Measurements from ENCODE around the gene CHRNA4.

The CHRNA4 gene

DNA sequence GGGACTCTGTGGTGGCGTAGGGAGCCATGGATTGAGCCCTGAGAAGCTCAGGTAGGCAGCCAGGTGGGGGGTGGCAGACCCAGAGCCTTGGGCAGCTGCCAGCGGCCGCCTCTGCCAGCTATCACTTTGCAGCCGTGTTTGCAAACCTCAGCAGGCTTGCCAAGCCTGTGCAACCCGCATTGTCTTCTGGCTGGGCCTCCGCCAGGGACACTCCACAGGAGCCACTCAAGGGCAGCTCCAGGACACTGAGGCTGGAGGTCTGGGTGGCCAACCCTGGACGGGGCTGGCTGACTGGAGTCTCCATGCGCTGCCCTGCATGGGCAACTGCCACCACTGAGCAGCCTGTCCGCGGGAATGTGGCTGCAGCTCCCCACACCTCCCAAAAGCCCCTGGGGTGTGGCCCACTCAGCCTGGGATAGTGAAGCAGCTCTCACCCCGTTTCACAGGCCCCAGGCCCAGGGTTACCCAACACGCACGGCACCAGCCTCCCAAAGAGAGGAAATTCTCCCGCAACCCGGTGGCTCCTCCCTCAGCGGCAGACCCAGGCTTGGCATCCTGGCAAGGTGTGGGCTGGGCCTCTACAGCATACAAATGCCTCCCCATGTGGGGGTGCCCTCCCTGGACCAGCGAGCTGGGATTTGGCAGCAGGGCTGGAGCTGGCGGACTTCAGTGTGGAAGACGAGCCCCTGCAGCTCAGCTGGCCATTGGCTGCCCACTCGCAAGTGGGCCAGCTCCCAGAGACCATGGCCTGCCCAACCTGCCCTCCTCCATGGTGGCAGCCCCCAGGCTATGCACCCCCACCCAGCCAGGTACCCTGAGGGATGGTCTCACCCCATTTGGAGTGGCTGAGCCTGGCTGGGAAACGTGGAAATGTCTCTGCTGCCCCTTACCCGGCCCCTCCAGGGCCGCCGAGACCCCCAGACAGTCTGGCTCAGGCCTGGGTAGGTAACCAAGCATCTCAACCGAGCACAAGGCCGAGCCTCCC is 2.9 kb downstream of the CHRNA4 start:
- Histone ChIP-seq H3K9ac (ENCODE audit: low read length) (no peak overlapping the region), H3K36me3 (ENCODE audit: insufficient read depth, low read length) (no peaks in the 10 kb centered on the region), H3K27ac (ENCODE audit: low read depth, low read length) (no peak overlapping the region), H3K4me1 (ENCODE audit: insufficient read depth, low read length) (no peaks in the 10 kb centered on the region), H3K27me3 (ENCODE audit: control insufficient read depth in 1 of 2, insufficient read depth in 2 of 2, low read length in 2 of 2) (peaks cover 0 to 46% of the 10 kb centered on the region in 2 donors), H3K4me3 (ENCODE audit: low read depth in 1 of 2, low read length in 2 of 2) (no peak overlapping the region), H3K9me3 (ENCODE audit: low read length) (no peaks in the 10 kb centered on the region)

- no peaks in the 10 kb centered on the region for H3K4me1 ChIP-seq (ENCODE audit: insufficient read depth, low read length)
- H3K27me3 ChIP-seq (ENCODE audit: control insufficient read depth in 1 of 2, insufficient read depth in 2 of 2, low read length in 2 of 2), result peaks cover 0 to 56% of the 10 kb centered on the region in 2 donors
- H3K36me3 ChIP-seq (ENCODE audit: insufficient read depth, low read length), result no peaks in the 10 kb centered on the region
- no peaks in the 10 kb centered on the region for H3K9me3 ChIP-seq (ENCODE audit: low read length)
- no peak overlapping the region for H3K4me3 ChIP-seq (ENCODE audit: low read depth in 1 of 2, low read length in 2 of 2)
- H3K9ac ChIP-seq (ENCODE audit: low read length), result no peak overlapping the region
- H3K27ac ChIP-seq (ENCODE audit: low read depth, low read length), result no peak overlapping the region
Measured at GRCh38 chr20:63356931-63357879, 3.9 kb downstream of the CHRNA4 start.

GRCh38 chr20:63356511-63356910 is 4.6 kb downstream of the CHRNA4 start:
- Histone ChIP-seq H3K27ac (ENCODE audit: low read depth, low read length) (no peak overlapping the region), H3K9ac (ENCODE audit: low read length) (no peak overlapping the region), H3K4me1 (ENCODE audit: insufficient read depth, low read length) (no peaks in the 10 kb centered on the region), H3K9me3 (ENCODE audit: low read length) (no peaks in the 10 kb centered on the region), H3K27me3 (ENCODE audit: control insufficient read depth in 1 of 2, insufficient read depth in 2 of 2, low read length in 2 of 2) (peaks cover 0 to 54% of the 10 kb centered on the region in 2 donors), H3K4me3 (ENCODE audit: low read depth in 1 of 2, low read length in 2 of 2) (no peak overlapping the region), H3K36me3 (ENCODE audit: insufficient read depth, low read length) (no peaks in the 10 kb centered on the region)

DNA sequence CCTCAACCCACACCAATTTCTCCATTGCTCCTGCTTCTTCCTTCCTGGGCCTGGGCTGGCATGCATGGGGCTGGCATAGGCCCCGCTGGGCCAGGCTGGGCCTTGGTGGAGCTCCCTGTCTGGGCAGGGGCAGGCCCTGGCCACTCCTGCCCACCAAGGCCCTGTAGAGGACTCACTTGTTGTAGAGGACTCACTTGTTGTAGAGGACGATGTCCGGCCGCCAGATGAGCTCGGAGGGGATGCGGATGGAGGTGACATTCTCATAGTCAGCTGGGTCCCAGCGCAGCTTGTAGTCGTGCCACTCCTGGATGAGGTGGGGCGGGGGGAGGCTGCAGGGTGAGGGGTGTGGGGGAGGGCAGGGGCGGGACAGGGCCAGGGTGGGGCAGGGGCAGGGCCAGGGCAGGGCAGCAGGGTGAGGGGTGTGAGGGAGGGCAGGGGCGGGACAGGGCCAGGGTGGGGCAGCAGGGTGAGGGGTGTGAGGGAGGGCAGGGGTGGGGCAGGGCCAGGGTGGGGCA is 5.3 kb downstream of the CHRNA4 start:
- Histone ChIP-seq H3K9me3 (ENCODE audit: low read length) (no peaks in the 10 kb centered on the region), H3K27me3 (ENCODE audit: control insufficient read depth in 1 of 2, insufficient read depth in 2 of 2, low read length in 2 of 2) (peaks cover 0 to 51% of the 10 kb centered on the region in 2 donors), H3K4me1 (ENCODE audit: insufficient read depth, low read length) (no peaks in the 10 kb centered on the region), H3K36me3 (ENCODE audit: insufficient read depth, low read length) (no peaks in the 10 kb centered on the region), H3K27ac (ENCODE audit: low read depth, low read length) (no peak overlapping the region), H3K9ac (ENCODE audit: low read length) (no peak overlapping the region), H3K4me3 (ENCODE audit: low read depth in 1 of 2, low read length in 2 of 2) (no peak overlapping the region)

- H3K27me3 ChIP-seq (ENCODE audit: control insufficient read depth in 1 of 2, insufficient read depth in 2 of 2, low read length in 2 of 2), result peaks cover 0 to 40% of the 10 kb centered on the region in 2 donors
Measured at GRCh38 chr20:63354636-63355350, 6.4 kb downstream of the CHRNA4 start.

DNA sequence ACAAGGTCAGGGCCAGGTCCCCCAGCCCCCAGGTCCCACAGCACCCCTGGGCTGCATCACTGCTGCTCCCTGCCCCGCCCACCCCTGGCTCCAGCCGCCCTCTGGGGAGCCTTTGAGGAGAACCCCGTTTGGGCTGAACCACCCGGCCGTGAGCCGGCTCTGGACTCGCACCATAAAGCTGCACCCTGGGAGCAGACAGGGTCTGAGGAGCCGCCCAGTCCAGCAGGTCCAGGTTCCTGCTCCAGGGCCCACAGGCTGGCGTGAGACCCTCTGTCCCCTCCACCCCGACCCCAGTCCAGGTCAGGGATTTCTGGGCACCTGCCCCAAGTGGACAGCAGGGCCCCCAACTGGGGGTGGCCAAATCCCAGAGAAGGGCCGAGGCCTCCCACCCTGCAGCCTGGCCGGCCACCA is 8.3 kb downstream of the CHRNA4 start:
- H3K4me1 ChIP-seq (ENCODE audit: insufficient read depth, low read length), result no peaks in the 10 kb centered on the region
- H3K9me3 ChIP-seq (ENCODE audit: low read length), result no peaks in the 10 kb centered on the region
- no peak overlapping the region for H3K9ac ChIP-seq (ENCODE audit: low read length)
- no peaks in the 10 kb centered on the region for H3K36me3 ChIP-seq (ENCODE audit: insufficient read depth, low read length)
- H3K27me3 ChIP-seq (ENCODE audit: control insufficient read depth in 1 of 2, insufficient read depth in 2 of 2, low read length in 2 of 2), result peaks cover 0 to 21% of the 10 kb centered on the region in 2 donors
- H3K27ac ChIP-seq (ENCODE audit: low read depth, low read length), result no peak overlapping the region
- no peak overlapping the region for H3K4me3 ChIP-seq (ENCODE audit: low read depth in 1 of 2, low read length in 2 of 2)

More at GRCh38 chr20:63354636-63355350, 6.4 kb downstream of the CHRNA4 start:
- H3K9me3 ChIP-seq (ENCODE audit: low read length), result no peaks in the 10 kb centered on the region
- no peak overlapping the region for H3K9ac ChIP-seq (ENCODE audit: low read length)
- H3K4me1 ChIP-seq (ENCODE audit: insufficient read depth, low read length), result no peaks in the 10 kb centered on the region
- no peak overlapping the region for H3K4me3 ChIP-seq (ENCODE audit: low read depth in 1 of 2, low read length in 2 of 2)
- no peak overlapping the region for H3K27ac ChIP-seq (ENCODE audit: low read depth, low read length)
- H3K36me3 ChIP-seq (ENCODE audit: insufficient read depth, low read length), result no peaks in the 10 kb centered on the region

DNA sequence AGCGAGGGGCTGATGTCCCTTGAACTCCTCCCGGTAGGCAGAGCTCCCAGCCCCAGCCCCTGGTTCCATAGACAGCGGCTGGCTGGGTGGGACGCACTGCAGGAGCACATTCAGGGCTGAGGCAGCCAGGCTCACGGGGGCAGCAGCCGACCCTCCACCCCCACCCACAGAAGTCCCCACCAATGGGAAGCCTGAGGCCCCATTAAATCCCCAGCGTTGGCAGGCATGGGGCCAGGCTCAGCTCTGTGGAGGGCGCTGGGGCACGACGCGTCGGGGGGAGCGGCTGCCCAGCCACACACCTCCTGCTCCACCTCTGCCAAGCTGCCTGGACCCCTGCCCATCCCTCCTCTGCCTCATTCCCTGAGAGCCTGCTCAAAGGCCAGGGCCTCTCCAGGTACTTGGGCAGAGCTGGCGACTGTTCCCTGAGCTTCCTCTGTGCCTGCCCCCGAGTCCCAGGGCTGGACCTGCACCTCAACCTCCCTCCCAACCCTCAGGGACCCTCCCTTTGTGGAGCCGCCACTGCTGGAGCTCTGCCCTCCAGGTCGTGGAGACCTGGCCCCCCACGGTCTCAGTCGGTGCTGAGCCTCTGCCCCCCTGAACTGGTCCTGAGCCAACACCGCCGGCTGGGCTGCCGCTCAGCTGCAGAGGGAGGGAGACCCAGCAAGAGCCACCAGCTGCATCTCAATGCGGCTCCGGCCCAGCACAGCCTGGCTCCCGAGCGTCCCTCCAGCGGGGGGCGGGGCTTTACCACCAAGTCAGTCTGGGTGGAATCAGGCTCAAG is 9.1 kb downstream of the CHRNA4 start:
- Histone ChIP-seq H3K4me3 (ENCODE audit: low read depth in 1 of 2, low read length in 2 of 2) (no peak overlapping the region), H3K36me3 (ENCODE audit: insufficient read depth, low read length) (no peaks in the 10 kb centered on the region), H3K27ac (ENCODE audit: low read depth, low read length) (no peak overlapping the region)

DNA sequence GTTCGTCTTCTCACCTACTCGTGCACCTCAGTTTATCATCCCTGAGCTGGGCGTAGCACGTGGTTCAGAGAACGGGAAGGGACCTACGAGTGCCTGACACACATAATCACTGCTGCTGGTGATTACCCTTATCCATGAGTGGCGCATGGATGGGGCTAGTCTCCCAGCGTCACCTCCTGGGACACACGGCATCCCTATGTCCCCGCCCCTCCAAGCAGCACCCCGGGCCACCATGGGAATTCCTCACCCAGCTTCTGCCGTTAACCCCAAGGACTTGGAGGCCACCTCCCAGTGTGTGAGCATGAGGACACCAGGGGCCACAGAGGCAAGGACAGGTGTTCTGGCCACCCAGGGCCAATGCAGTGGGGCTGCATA is 9.8 kb downstream of the CHRNA4 start:
- Histone ChIP-seq H3K27me3 (ENCODE audit: control insufficient read depth in 1 of 2, insufficient read depth in 2 of 2, low read length in 2 of 2) (peaks cover 0 to 32% of the 10 kb centered on the region in 2 donors), H3K4me3 (ENCODE audit: low read depth in 1 of 2, low read length in 2 of 2) (no peak overlapping the region), H3K36me3 (ENCODE audit: insufficient read depth, low read length) (no peaks in the 10 kb centered on the region), H3K4me1 (ENCODE audit: insufficient read depth, low read length) (no peaks in the 10 kb centered on the region), H3K9ac (ENCODE audit: low read length) (no peak overlapping the region), H3K27ac (ENCODE audit: low read depth, low read length) (no peak overlapping the region), H3K9me3 (ENCODE audit: low read length) (no peaks in the 10 kb centered on the region)

More for the DNA sequence above, 9.1 kb downstream of the CHRNA4 start:
- H3K27me3 ChIP-seq (ENCODE audit: control insufficient read depth in 1 of 2, insufficient read depth in 2 of 2, low read length in 2 of 2), result peaks cover 0 to 25% of the 10 kb centered on the region in 2 donors
- H3K9me3 ChIP-seq (ENCODE audit: low read length), result no peaks in the 10 kb centered on the region
- H3K4me1 ChIP-seq (ENCODE audit: insufficient read depth, low read length), result no peaks in the 10 kb centered on the region
- no peak overlapping the region for H3K9ac ChIP-seq (ENCODE audit: low read length)

GRCh38 chr20:63350597-63351325 is 10.4 kb downstream of the CHRNA4 start:
- no peaks in the 10 kb centered on the region for H3K9me3 ChIP-seq (ENCODE audit: low read length)
- no peak overlapping the region for H3K4me3 ChIP-seq (ENCODE audit: low read depth in 1 of 2, low read length in 2 of 2)
- no peaks in the 10 kb centered on the region for H3K36me3 ChIP-seq (ENCODE audit: insufficient read depth, low read length)
- H3K27ac ChIP-seq (ENCODE audit: low read depth, low read length), result no peak overlapping the region
- H3K4me1 ChIP-seq (ENCODE audit: insufficient read depth, low read length), result peaks cover 5% of the 10 kb centered on the region
- no peak overlapping the region for H3K9ac ChIP-seq (ENCODE audit: low read length)
- H3K27me3 ChIP-seq (ENCODE audit: control insufficient read depth in 1 of 2, insufficient read depth in 2 of 2, low read length in 2 of 2), result peaks cover 0 to 36% of the 10 kb centered on the region in 2 donors

DNA sequence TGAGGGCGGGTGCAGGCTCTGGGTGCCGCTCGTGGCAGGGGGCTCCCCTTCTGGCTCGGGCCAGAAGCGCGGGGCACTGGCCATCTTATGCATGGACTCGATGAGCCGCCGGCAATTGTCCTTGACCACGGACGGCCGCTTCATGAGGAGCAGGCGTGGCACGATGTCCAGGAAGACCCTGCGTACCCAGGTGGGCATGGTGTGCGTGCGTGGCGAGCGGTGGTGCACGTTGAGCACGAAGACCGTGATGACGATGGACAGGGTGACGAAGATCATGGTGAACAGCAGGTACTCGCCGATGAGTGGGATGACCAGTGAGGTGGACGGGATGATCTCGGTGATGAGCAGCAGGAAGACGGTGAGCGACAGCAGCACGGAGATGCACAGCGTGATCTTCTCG is 11.0 kb downstream of the CHRNA4 start:
- Histone ChIP-seq H3K27ac (ENCODE audit: low read depth, low read length) (no peak overlapping the region), H3K9ac (ENCODE audit: low read length) (no peak overlapping the region), H3K4me1 (ENCODE audit: insufficient read depth, low read length) (peaks cover 5% of the 10 kb centered on the region), H3K4me3 (ENCODE audit: low read depth in 1 of 2, low read length in 2 of 2) (no peak overlapping the region), H3K36me3 (ENCODE audit: insufficient read depth, low read length) (no peaks in the 10 kb centered on the region), H3K27me3 (ENCODE audit: control insufficient read depth in 1 of 2, insufficient read depth in 2 of 2, low read length in 2 of 2) (peaks cover 0 to 36% of the 10 kb centered on the region in 2 donors), H3K9me3 (ENCODE audit: low read length) (no peaks in the 10 kb centered on the region)
